SJCRH30 (cell line): Measurements from ENCODE around the gene HOXA9. TPM values are rescaled to one million over a fixed set of nuclear protein-coding genes. Genes with fewer than 3 reads are reported as not detected.
A peak's percentile ranks its signal among the peaks of the same experiment; 100 is the strongest.

Source experiments
- DNase-seq, 2 experiments: peaks; one replicate each; pipeline ENCODE4 v3.0.0-alpha.2; 2015 to 2020
- H3K27ac ChIP-seq: fragments of 250-450 bp; sonication (Bioruptor Pico); 2 replicates; pipeline ENCODE4 v1.5.1; 2020; ENCODE audit warnings: mild to moderate bottlenecking, moderate library complexity
- H3K27me3 ChIP-seq: fragments of 250-450 bp; sonication (Bioruptor Pico); 2 replicates; pipeline ENCODE4 v1.5.1; 2020; ENCODE audit warnings: mild to moderate bottlenecking, moderate library complexity
- H3K36me3 ChIP-seq: fragments of 250-450 bp; sonication (Bioruptor Pico); 2 replicates; pipeline ENCODE4 v1.5.1; 2020; ENCODE audit warnings: mild to moderate bottlenecking, moderate library complexity
- H3K4me1 ChIP-seq: fragments of 250-450 bp; sonication (Bioruptor Pico); 2 replicates; pipeline ENCODE4 v1.5.1; 2020; ENCODE audit warnings: mild to moderate bottlenecking, moderate library complexity
- H3K4me3 ChIP-seq: fragments of 250-450 bp; sonication (Bioruptor Pico); 2 replicates; pipeline ENCODE4 v1.5.1; 2020; ENCODE audit warnings: mild to moderate bottlenecking, moderate library complexity
- H3K9me3 ChIP-seq: fragments of 250-450 bp; sonication (Bioruptor Pico); replicated peaks from 2 replicates; pipeline ENCODE4 v1.5.1; 2020; ENCODE audit warnings: mild to moderate bottlenecking, moderate library complexity
- total RNA-seq: library from RNA; depleted of rRNA; stranded (reverse); fragments of >200 nt; shearing (Covaris generic); gene quantifications from 2 replicates; pipeline ENCODE4 v1.2.3, GENCODE V29; 2014; rRNA removed

HOXA9 gene
- total RNA-seq, 1 experiment from 2014 or later = 0.30 TPM

DNA sequence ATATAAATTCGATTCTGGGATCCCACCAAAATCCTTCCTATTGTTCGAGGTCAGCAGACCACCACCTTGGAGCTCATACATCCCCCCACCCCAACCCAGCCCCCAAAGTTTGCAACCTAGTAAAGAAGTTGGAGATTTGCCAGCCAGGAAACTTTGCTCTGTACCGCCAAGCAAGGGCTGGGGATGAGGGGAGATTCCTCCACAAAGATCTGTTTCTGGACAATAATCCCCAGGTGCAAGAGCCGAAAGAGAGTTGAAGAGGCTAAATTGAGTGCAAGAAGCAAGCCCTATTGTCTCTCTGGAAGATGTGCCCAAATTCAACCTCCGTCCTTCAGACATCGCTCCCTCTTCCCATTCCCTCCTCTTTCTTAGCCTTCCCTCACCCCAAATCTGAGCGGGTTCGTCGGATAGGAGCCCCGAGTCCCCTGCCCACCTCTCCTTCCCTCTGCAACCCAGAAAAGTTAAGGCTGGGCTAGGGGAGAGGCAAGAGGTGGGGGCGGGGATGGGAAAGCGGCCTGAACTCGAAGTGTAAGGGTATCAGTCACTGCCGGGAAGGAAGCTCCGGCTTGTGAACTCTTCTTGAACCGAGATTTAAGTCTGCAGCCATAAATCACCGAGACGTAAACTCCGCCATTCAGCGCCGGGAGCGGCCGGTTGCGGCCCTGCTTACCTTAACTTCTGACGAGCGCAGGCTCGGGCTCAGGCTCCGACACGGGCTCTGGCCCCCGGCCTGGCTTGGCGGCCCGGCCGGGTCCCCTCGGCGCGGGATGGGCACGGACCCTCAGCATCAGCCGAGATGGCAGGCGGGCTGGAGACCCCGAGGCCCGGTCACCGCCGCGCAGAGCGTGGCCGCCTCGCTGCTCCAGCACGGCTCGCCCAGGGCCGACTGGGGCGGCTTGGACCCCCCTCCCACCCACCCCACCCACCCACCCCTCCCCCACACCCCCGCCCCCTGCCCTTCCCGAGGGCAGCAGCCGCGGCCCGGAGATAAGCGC is 52.1 kb downstream of the HOXA9 start:
- peak; percentile 75 to 83 for DNase-seq
- H3K36me3 ChIP-seq = peaks cover 15% of the 10 kb centered on the region
- peak overlapping the region; percentile 84 for H3K27ac ChIP-seq
- no peaks in the 10 kb centered on the region for H3K9me3 ChIP-seq
- H3K4me3 ChIP-seq = peak overlapping the region; percentile 99
- no peaks in the 10 kb centered on the region for H3K27me3 ChIP-seq
- H3K4me1 ChIP-seq = peaks cover 17% of the 10 kb centered on the region

Other genes with a start within 250 kb of the HOXA9 start
- gene HOXA1, start 69.5 kb downstream of the HOXA9 start, total RNA-seq = 6.8 and 7.3 TPM in 2 replicates
- 2.8 and 4.2 TPM in 2 replicates for gene HOXA2, start 62.9 kb downstream of the HOXA9 start, total RNA-seq
- gene HOXA4, start 34.8 kb downstream of the HOXA9 start, total RNA-seq = 5.3 and 5.6 TPM in 2 replicates
- gene HOXA5, start 21.9 kb downstream of the HOXA9 start, total RNA-seq = 10.4 and 11.9 TPM in 2 replicates
- 3.8 and 4.6 TPM in 2 replicates for gene HOXA6, start 17.8 kb downstream of the HOXA9 start, total RNA-seq
- 12.0 and 12.2 TPM in 2 replicates for gene HOXA3, start 13.0 kb downstream of the HOXA9 start, total RNA-seq
- gene HOXA7, start 8.9 kb downstream of the HOXA9 start, total RNA-seq = 38.6 and 40.4 TPM in 2 replicates
- gene HOXA10, start 8.8 kb upstream of the HOXA9 start, total RNA-seq = 16.2 and 17.2 TPM in 2 replicates
- 5.0 and 5.8 TPM in 2 replicates for gene HOXA11, start 19.7 kb upstream of the HOXA9 start, total RNA-seq
- gene HOXA13, start 34.6 kb upstream of the HOXA9 start, total RNA-seq = 1.6 and 1.7 TPM in 2 replicates
- not detected in 2 replicates for gene EVX1, start 77.3 kb upstream of the HOXA9 start, total RNA-seq